SH-SY5Y (cell line): ENCODE data around the gene GLRX.

Experiments
- GATA2 ChIP-seq: IDR thresholded peaks from 2 replicates; pipeline ENCODE4 v1.6.1; 2011; ENCODE audit warnings: mild to moderate bottlenecking, low read depth, low read length
- GATA3 ChIP-seq: IDR thresholded peaks from 2 replicates; pipeline ENCODE4 v1.6.1; 2011; ENCODE audit warnings: low read depth, mild to moderate bottlenecking, low read length, moderate library complexity

DNA sequence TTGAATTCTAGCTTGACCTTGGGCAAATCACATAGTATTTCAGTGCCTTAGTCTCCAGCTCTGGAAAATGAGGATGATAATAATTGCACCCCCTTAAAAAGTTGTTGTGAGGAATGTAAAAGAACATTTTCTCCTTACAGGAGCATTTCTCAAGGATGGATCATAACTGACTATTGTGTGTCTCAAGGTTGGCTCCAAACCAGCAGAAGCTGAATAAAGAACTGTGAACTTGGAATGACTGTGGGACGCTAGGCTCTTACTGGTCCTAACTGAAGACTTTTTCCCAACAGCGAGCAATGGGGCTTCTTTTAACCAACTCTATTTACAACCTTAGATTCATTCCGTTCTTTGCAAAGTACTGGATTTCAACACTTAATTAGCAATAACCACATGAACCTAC is 26.2 kb upstream of the GLRX start:
- TF ChIP-seq GATA3 (no peak), GATA2 (no peak)
